Ovary (tissue), 9 donors: ENCODE data around the gene RNF166. TPM values are rescaled to one million over a fixed set of nuclear protein-coding genes. Genes with fewer than 3 reads are reported as not detected.

ENCODE experiments used
- DNase-seq, 5 donors: peaks; one replicate each; pipeline ENCODE4 v3.0.0-alpha.2; 2019 to 2020
- H3K27ac ChIP-seq, 2 donors: fragments of 200-600 bp; one replicate each; pipeline versions ENCODE4 v1.5.1 to v1.8.0; 2019 to 2022
- H3K27me3 ChIP-seq: fragments of 200-600 bp; one replicate; pipeline ENCODE4 v1.8.0; 2022
- H3K36me3 ChIP-seq: fragments of 200-600 bp; sonication (generic); one replicate; pipeline ENCODE4 v1.5.1; 2019
- H3K4me1 ChIP-seq: one replicate; pipeline ENCODE4 v1.8.1; 2013; ENCODE audit warnings: mild to moderate bottlenecking, moderate library complexity; ENCODE audit not compliant: insufficient read depth
- H3K4me3 ChIP-seq: fragments of 200-600 bp; sonication (generic); one replicate; pipeline ENCODE4 v1.5.1; 2017
- H3K9me3 ChIP-seq, 2 donors: fragments of 200-600 bp in 1 of 2; sonication (generic) in 1 of 2; one replicate each; pipeline versions ENCODE4 v1.5.1 to v1.8.1; 2013 to 2019; ENCODE audit warnings: mild to moderate bottlenecking in 1 of 2, moderate library complexity in 1 of 2
- CTCF ChIP-seq, 3 donors: fragments of 450-650 bp in 2 of 3; fragments of 200-600 bp in 1 of 3; IDR thresholded peaks; one replicate each; pipeline versions ENCODE4 v1.5.1 to v1.8.0; 2016 to 2022; ENCODE audit warnings: antibody characterized with exemption in 3 of 3, mild to moderate bottlenecking in 1 of 3
- EP300 ChIP-seq: sonication (generic); formaldehyde crosslinking; IDR thresholded peaks from one replicate; pipeline ENCODE4 v1.6.1; 2017; ENCODE audit warnings: antibody characterized with exemption
- POLR2A ChIP-seq: fragments of 450-650 bp; IDR thresholded peaks from one replicate; pipeline ENCODE4 v1.6.1; 2017; ENCODE audit warnings: antibody characterized with exemption, mild to moderate bottlenecking, moderate library complexity
- WGBS, 3 donors: extraction: QIAGEN DNeasy Blood & Tissue Kit in 1 of 3; methylation state at CpG; one replicate each; pipeline versions ENCODE4 v1.1.5 to v1.1.7; 2013 to 2017; 5-methylcytosine and 5-hydroxymethylcytosine counted together
- intact Hi-C, 4 donors: fragments of 100-400 bp; cut with DNase I; formaldehyde crosslinking; loops; one replicate each; pipeline versions ENCODE4 v1.11.0 to v1.15.1; 2022 to 2023
- polyA plus RNA-seq, 2 donors: library from polyadenylated mRNA; stranded (reverse); fragments of 200-250 nt in 1 of 2; fragments of 350-450 nt in 1 of 2; fragmentation: Illumina TruSeq in 1 of 2; extraction: RNeasy Lipid Tissue Mini Kit (QIAGEN cat#74804) in 1 of 2; gene quantifications; one replicate each; pipeline ENCODE4 v1.2.3, GENCODE V29; 2013 to 2014
- total RNA-seq, 7 donors: library from RNA; depleted of rRNA in 2 of 7; stranded (reverse); fragments of >200 nt in 2 of 7; fragmentation: NEBNext Ultra II Directional in 3 of 7; extraction: Animal tissue kit (Norgen Biotek cat#: 25700) in 3 of 7; gene quantifications; one replicate each; pipeline versions ENCODE4 v1.1.0 to v1.2.4, GENCODE V29; 2016 to 2023
- donor health status: DM: no; HTN: no; CAD: no; lungs with moderate emphysema.
- donor health status: DM: no; HTN: no; CAD: no.
- donor health status: Bipolar disorder and iron deficiency.
- donor health status: DM: yes; HTN: yes; CAD: no.
- donor health status: DM: no; HTN: no; CAD: no.
- donor health status: DM: yes; HTN: yes; CAD: no.

The RNF166 gene
- total and polyA plus RNA-seq, 9 donors = 4.7 to 26.5 (median 20.9) TPM

- peaks cover 2% of the 10 kb centered on the region for H3K36me3 ChIP-seq
- no peaks in the 10 kb centered on the region for H3K9me3 ChIP-seq
- peak; percentile 44 to 77 (median 74) for DNase-seq
- no peak overlapping the region for H3K4me3 ChIP-seq
- intact Hi-C loops = no loop called here
- no peak overlapping the region for H3K27ac ChIP-seq
- no peaks in the 10 kb centered on the region for H3K27me3 ChIP-seq
- TF ChIP-seq CTCF (IDR thresholded peaks at IDR 0.05) (no peak), POLR2A (no peak), EP300 (no peak)
- WGBS, 3 donors = 46 to 55% (median 46%) methylated on average over 40 to 42 of the region's 42 CpGs
- H3K4me1 ChIP-seq = peaks cover 5% of the 10 kb centered on the region
These were observed 5.3 kb downstream of the RNF166 start for GRCh38 chr16:88700636-88701482.

GRCh38 chr16:88700322-88700635, 5.9 kb downstream of the RNF166 start:
- no peak for DNase-seq
- peaks cover 2% of the 10 kb centered on the region for H3K36me3 ChIP-seq
- no peak overlapping the region for H3K4me3 ChIP-seq
- H3K27me3 ChIP-seq = no peaks in the 10 kb centered on the region
- WGBS, 3 donors = 72 to 87% (median 80%) methylated on average over 14 of the region's 14 CpGs
- TF ChIP-seq CTCF (IDR thresholded peaks at IDR 0.05) = no peak
- no peak for TF ChIP-seq POLR2A
- no peak for TF ChIP-seq EP300
- H3K27ac ChIP-seq = no peak overlapping the region
- H3K4me1 ChIP-seq = peaks cover 5% of the 10 kb centered on the region
- H3K9me3 ChIP-seq = no peaks in the 10 kb centered on the region
- intact Hi-C loops = no loop called here

GRCh38 chr16:88699180-88699579, 7.0 kb downstream of the RNF166 start:
- 91 to 94% (median 93%) methylated on average over 15 to 16 of the region's 16 CpGs for WGBS, 3 donors
- Histone ChIP-seq H3K27me3 (no peaks in the 10 kb centered on the region), H3K36me3 (peaks cover 2% of the 10 kb centered on the region), H3K4me3 (no peak overlapping the region), H3K4me1 (peaks cover 2% of the 10 kb centered on the region), H3K27ac (no peak overlapping the region), H3K9me3 (no peaks in the 10 kb centered on the region)
- TF ChIP-seq POLR2A (no peak), CTCF (IDR thresholded peaks at IDR 0.05) (no peak), EP300 (no peak)
- no peak for DNase-seq
- intact Hi-C loops = no loop called here

- TF ChIP-seq EP300 (no peak), CTCF (IDR thresholded peaks at IDR 0.05) (no peak), POLR2A (no peak)
- peaks cover 2% of the 10 kb centered on the region for H3K4me1 ChIP-seq
- H3K27ac ChIP-seq = no peak overlapping the region
- intact Hi-C loops = no loop called here
- H3K9me3 ChIP-seq = no peaks in the 10 kb centered on the region
- DNase-seq = no peak
- 94 to 96% (median 94%) methylated on average over 25 of the region's 25 CpGs for WGBS, 3 donors
- H3K27me3 ChIP-seq = no peaks in the 10 kb centered on the region
- H3K36me3 ChIP-seq = peaks cover 2% of the 10 kb centered on the region
- no peak overlapping the region for H3K4me3 ChIP-seq
These were observed 7.6 kb downstream of the RNF166 start for GRCh38 chr16:88698646-88699045.
